GM12872 (cell line): ENCODE measurements around the gene ANKRD53.
A peak's percentile ranks its signal among the peaks of the same experiment; 100 is the strongest.

Experiments
- CTCF ChIP-seq: IDR thresholded peaks from 3 replicates; pipeline ENCODE4 v1.5.1; 2011; ENCODE audit warnings: low read depth, mild to moderate bottlenecking, low read length, moderate library complexity; ENCODE audit not compliant: insufficient read depth

The ANKRD53 gene

DNA sequence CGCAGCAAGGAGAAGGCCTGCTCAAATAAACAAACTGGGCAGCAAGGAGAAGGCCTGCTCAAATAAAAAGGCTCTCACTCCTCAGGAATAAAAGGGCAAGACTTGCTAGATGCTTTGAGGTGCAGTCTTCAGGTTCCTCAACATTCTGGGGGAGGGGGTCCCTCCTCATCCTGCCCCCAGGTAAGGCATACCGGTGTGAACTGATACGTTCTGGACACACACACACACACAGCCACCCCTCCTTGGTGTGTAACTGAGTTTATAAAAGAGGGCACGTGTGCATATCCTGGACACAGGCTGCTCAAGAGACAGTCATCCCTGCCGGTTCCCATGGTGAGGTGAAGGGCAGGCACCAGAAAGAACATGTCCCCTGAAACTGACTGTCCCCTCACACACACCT, 11.8 kb downstream of the ANKRD53 start:
- TF ChIP-seq CTCF: no peak

DNA sequence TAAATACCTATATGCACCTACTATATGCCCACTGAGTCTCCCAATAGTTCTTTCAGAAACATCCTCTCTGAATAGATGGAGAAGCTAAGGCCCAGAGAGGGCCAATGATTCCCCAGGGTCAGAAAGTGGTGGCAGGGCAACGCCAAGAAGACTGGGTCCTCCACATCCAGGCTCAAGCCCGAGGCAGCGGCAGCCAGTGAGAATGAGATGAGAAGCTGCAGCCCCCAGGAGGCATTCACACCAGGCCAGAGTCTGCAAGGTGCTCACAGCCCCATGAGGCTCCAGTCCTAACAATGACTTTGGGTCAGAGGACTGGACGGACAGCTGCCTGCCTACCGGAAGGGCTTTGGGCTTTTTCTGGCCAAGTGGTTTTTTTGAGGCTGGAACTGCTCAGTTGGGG, 12.7 kb downstream of the ANKRD53 start:
- no peak for TF ChIP-seq CTCF

DNA sequence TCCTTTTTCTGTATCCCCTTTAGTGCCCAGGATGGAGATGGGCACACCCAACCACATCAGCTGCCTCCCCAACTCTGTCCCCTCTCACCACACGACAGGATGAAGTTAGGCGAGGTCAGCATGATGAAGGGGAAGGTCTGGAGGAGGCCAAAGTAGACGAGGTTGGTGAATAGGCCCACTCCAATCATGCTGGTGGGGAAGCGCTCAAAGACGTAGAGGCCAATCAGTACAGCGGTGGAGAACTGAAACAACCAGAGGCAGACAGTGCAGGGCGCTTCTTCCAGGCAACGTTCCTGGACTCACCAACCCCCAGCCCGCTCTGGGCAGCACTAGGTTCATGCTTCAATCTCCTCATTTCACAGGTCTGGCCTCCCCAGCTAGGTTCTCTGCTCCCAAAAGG, 13.3 kb downstream of the ANKRD53 start:
- TF ChIP-seq CTCF: no peak

DNA sequence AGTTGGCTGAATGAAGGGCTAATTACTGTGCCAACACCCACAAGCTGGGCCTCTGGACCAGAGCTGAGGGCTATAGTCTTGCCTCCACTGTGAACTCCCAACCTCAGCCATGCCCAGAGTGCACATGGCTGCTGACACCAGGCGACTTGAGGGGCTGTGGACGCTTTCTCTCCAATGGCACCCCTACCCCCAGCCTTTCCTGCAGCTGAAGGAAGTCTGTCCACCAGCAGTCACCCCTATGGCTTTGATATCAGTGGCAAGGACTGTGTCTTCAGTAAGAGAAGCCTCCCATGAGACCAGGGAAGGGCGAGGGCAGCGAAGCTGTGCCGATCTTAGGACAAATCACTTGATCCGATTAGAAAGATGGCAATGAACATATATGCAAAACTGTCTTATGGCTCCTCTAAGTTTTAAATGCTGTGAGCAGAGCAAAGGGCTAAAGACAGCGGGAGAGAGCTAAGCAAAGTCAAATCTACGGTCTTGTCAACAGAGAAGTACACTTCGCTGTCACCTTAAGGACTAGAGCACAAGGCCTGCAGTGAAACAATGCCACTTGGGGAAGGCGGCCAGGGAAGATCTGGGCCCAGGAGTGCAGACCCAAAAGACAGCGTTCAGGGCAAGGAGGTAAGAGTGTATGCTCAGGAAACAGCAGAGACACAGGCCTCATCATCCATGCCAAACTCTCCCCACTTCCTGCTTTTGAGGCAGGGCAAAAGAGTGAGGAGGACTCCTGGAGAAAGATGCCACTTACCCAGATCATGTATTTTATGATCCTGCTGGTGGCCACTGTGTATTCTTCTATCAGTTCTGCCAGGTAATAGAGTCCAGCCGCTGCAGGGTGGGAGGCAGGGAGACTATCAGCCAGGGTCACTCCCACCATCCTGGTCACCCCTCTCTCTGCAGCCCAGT, 14.8 kb downstream of the ANKRD53 start:
- no peak for TF ChIP-seq CTCF

- TF ChIP-seq CTCF: no peak
Measured at GRCh38 chr2:70994009-70994698, 15.7 kb downstream of the ANKRD53 start.

- TF ChIP-seq CTCF: peak; percentile 75
Measured at GRCh38 chr2:70994699-70995425, 16.4 kb downstream of the ANKRD53 start, which contains the start of gene TEX261. Gene TEX261, minus strand, starts transcription at chr2:70994873. Its CDS starts 116 bp downstream, at chr2:70994757.

DNA sequence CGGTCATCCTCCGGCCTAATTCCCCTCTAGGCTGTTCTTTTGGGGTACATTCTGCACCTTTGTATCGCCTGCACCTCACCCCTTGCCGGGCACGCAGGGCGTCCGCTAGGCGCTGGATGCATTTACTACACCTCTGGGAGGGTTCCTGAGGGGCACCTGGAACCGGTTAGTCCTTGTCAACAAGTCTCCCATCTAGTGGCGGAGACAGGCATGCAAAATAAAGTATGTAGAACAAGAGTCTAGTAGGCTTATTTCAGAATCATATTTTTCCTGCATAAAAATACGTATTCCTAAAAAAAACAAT, 16.9 kb downstream of the ANKRD53 start:
- TF ChIP-seq CTCF: peak; percentile 59
